Measurements from ENCODE around the gene MYH14.
"Not testable (repeated sequence)": the region's sequence is repeated elsewhere in the genome, so short reads cannot be mapped to it uniquely, and the experiment has no call there.

The MYH14 gene

DNA sequence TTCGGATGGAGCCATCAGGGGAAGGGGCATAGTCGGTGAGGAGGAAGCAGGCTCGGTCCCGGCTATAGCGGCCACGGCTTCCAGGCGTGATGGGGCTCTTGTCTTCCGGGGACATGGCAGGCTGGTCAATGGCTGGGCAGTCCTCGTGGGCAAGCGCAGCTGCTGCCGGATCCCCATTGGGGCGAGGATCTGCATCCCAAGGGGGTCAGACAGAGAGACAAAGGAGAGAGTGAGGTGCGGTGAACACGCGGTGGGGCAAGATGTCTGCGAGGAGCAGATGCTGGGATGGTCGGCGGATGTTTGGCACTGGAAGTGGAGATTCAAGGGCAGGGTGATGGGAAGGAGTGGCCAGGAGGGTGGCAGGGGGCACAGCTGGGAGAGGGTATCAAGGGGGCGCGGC lies 117.2 kb downstream of the MYH14 start:
- DNase-seq (ENCODE audit: low read depth) = no peak

DNA sequence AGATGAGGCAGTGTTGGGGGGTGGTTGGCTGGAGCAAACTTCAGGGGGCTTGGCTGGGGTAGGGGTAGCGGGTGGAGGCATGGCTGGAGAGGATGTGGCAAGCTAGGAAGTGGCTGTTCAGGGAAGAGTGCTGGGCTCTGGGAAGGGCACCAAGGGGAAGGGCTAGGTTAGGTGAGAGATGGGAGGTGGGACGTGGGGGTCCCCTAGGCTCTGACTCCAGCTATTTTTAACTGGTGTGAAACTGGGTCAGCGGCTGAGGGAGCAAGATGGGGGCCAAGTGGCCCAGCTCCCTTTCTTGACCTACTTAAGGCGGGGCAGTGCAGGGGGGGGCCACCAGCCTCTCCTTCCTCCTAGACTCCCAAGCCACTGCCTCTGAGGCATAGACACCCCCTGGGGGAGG lies 118.4 kb downstream of the MYH14 start:
- DNase-seq (ENCODE audit: low read depth) = no peak

DNA sequence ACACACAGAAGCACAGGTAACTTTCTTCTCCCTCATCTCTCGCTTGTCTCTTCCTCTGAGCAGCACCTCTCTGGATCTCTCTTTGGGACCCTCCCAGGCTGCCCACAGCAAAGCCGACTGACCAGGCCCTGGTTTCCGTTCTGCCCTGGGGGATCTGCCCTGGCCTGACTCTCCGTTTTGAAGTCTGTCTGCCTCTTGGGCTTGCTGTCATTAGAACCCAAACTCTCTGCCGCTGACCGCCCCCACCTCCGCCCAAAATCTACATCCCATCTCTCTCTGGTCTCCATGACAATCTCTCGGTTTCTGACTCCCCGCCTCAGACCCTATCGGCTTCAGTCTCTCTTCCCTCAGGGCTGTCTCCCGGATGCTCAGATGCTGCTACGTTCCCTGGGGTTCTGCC lies 118.8 kb downstream of the MYH14 start:
- no peak for DNase-seq (ENCODE audit: low read depth)

DNA sequence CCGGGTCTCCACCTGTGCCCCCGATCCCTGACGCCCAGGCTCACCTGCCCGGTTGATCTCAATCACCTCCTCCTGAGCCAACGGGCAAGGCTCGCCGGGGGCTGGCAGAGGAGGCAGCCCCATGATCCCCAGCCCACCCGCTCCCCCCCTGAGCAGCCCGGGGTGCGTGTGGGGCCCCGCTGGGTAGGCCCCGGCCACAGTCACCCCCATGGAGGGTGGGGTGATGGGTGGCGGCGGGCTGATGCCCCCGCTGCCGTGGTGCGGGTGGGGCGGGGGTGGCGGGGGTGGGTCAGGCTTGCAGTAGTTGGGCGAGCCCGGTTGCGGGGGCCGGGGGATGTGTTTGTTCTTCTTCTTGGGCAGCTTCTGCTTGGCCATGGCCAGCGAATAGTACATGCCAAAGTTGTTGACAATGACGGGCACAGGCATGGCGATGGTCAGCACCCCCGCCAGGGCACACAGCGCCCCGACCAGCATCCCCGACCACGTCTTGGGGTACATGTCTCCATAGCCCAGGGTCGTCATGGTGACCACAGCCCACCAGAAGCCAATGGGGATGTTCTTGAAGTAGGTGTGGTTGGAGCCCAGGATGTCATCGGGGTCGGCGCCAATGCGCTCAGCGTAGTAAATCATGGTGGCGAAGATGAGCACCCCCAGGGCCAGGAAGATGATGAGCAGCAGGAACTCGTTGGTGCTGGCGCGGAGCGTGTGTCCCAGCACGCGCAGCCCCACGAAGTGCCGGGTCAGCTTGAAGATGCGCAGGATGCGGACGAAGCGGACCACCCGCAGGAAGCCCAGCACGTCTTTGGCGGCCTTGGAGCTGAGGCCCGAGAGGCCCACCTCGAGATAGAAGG lies 119.7 kb downstream of the MYH14 start:
- no peak for DNase-seq (ENCODE audit: low read depth)

DNA sequence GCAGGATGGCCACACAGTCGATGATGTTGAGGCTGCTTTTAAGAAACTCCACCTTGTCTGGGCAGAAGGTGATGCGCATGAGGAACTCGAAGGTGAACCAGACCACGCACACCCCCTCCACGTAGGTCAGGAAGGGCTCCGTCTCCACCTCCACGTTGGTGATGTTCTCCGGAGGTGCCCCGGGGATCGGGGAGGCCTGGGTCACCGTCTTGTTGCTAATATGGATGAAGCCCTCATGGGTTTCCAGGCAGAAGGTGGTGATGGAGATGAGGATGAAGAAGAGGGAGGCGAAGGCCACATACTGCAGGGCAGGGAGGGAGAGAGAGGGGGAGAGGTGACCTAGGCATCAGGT lies 120.3 kb downstream of the MYH14 start:
- no peak for DNase-seq (ENCODE audit: low read depth)

DNA sequence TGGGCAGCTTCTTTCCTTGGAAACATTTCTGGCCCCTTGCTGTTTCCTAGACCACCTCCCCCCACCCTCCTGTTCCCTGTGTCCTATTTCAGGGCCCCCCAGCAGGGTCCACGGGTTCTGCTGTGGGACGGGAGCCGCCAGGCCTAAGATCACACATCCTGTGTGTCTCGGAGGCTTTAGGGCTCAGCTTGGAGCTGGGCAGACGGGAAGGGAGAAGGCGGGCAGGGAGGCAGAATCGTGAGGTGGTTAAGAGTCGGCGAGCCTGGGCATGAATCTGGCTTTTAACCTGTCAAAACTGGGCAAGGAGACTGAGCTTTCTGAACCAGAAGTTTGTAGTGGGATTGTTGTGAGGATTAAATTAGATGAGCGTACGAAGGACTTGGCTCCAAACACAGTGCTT lies 120.9 kb downstream of the MYH14 start:
- no peak for DNase-seq (ENCODE audit: low read depth)

DNA sequence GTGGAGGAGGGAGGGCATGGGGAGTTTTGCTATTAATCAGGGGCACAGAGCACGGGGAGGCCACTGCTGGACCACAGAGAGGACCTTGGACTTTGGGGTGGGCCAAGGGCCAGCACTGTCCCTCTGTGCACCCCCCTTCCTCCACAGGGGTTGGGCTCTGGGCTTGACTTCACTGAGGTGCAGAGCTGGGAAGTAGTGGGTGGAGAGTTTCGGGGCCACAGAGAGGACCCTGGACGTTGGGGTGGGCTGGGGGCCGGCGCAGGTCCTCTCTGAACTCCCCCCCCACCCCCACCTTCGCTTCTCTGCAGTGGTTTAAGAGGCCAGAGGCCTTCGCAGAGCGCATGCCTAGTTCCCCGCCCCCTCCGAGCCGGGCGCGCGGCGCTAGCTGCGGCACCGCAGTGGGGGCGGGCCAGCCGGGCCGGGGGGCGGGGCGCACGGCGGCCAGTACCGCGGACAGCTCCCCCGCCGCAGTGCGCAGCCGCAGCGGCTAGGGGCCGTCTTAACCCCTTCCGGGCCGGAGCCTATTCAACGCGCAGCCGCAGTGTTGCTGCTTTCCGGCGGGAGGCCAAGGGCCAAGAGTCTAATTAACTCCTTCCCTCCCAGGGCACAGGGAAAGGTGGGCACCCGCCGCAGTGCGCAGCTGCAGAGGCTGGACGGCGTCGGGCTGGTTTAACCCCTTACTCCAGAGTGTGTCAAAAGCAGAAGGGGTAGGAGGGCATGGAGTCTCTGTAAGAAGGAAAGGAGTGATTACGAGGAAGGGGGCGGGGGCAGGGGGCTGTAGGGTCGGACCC lies 122.1 kb downstream of the MYH14 start:
- peak; percentile 75 for DNase-seq (ENCODE audit: low read depth)

DNA sequence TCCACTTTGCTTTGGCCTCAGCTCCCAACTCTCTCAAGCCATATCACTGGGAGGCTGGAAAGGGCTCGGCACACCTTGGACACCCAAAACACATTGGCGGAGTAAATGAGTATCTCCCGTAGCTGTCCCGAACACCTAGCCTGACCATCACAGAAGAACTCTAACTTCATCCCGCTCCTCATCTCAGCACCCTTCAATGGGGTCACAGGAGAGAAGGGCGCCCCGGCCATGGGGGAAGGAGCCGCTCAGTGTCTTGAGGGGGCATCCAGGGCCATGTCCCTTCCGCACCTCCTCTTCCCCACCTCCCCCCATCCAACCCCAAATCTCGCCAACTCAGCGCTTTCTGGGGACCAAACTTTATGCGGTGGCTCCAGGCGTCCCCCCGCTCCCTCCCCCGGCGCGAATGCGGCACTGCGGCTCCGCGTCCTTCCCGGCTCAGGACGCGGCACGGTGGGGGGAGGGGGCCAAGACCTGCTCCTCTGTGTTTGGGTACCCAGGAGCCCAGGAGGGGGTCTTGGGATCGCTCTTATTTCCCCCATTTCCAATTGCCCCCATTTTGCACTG lies 122.8 kb downstream of the MYH14 start:
- no peak for DNase-seq (ENCODE audit: low read depth)

DNA sequence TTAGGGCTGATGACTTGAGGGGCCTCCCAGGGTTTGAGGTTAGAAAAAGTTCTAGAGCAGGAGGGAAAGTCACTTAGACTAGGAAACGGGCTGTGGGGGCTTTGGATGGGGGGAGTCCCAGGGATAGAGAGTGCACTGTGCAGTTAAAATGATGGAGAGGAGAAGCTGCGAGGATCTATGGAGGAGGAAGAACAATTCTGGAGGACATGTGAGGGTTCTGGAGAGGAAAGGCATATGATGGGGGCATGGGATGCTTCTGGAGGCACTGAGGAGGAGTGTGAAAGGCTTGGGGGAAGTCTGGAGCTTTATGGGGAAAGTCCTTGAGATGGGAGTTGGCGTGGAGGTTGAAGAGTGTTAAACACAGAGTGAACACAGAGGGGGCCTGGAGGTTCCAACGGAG lies 123.6 kb downstream of the MYH14 start:
- DNase-seq (ENCODE audit: low read depth) = no peak

DNA sequence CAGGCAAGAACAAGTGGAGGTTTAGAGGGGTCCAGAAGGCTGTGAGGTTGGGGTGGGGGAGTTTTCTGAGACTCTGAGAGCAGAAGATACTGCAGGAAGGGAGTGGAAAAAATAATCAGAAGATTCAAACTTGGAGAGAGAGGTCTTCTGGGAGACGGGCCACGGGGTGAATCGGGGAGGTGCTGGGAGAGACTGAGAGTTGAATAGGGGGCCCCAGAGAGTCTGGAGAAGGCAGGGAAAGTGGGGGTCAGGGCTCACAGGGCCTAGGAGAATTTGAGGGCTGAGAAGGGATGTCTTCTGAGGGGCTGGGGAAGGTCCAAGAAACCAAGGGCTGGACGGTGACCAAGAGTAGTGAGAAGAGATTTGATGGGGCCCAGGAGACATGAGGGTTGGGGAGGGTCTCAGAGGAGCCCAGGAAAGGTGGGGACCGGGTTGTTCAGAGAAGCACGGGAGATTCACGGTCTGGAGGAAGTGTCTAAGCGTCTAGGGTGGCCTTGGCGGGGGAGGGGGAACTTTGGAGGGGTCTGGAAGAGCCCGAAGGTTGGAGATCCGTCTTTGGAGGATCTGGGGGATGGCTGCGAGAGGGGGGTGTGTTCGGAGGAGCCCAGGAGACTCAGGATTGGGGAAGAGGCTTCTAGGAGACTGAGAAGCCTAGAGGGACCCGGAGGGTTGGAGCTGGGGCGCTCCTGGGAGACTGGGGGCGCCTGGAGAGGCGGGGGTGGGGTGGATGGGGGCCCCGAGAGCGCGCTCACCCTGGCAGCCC lies 124.2 kb downstream of the MYH14 start:
- DNase-seq (ENCODE audit: low read depth) = no peak

DNA sequence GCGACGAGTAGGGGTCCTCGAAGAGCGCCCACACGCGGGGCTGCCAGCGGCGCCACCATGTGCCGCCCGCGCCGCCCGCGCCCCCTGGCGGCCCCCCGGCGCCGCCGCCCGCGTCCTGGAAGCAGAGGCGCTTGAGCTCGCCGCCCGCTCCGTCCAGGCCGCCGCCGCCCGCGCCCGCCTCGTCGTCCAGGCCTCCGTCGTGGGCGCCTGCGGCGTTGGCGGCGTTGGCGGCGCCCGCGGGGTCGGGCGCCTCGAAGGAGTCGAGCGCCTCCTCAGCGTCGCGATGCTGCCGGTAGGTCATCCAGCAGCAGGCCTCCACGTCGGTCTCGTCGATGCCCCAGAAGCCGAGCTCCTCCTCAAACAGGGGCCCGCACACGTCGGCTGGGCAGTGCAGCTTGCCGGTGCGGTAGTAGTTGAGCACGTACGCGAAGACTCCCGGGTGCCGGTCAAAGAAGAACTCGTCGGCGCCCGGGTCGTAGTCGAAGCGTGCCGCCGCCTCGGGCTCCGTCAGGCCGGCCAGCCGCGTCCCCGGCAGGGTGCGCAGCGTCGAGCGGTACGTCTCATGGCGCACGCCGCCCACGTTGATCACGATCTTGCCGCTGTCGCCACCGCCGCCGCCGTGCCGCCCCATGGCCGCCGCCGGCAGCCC lies 124.9 kb downstream of the MYH14 start:
- no peak for DNase-seq (ENCODE audit: low read depth)

DNA sequence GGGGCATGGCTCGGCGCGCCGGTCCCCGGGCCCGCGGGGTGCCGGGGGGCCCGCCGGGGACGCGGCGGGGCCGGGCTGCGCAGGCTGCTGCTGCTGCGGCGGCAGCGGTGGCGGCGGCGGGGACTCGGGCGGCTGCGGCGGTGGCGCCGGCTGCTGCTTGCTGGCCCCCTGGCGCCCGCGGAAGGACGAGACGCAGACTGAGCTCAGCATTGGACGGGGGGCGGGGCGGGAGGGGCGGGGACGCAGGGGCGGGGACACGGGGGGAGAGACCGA lies 125.4 kb downstream of the MYH14 start:
- DNase-seq (ENCODE audit: low read depth) = no peak

DNA sequence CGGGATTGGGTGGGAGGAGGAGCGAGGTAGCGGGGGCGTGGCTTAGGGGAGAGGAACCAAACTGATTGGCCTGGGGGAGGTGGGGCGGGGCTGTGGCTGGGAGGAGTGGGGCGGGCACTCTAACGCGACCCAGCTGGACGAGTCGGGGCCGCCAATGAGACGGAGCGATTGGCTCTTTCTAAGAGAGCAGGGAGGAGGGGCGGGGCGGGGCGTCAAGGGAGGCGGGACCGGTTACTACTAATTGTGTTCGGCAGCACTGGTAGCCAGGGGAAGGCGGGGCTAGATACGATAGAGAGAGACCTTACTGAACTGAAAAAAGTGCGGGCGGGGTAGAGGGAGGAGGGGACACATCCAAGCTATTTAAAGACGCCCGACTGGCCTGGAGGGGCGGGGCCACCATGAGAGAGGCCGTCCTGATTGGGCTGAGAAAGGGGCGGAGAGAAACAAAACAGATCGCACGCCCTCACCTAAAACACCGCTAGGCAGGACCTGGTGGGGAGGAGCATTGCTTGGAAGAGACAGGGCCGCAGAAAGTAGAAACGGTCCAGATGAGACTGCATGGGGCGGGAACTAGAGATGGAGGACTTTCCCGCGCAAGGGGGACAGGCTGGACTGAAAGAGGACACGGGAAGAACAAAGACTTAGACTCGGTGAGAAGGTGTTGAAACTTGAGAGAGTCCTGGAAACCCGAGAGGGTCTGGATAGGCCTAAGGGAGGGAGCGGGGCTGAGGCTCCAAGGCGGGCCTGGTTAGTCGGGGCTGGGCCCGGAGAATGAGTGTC lies 125.9 kb downstream of the MYH14 start, which contains the start of gene KCNC3:
Gene KCNC3, minus strand, starts transcription at position 232 of the 780 bp plus-strand sequence. CDS start 295 bp downstream, outside the sequence.
- DNase-seq (ENCODE audit: low read depth) = peak; percentile 94

DNA sequence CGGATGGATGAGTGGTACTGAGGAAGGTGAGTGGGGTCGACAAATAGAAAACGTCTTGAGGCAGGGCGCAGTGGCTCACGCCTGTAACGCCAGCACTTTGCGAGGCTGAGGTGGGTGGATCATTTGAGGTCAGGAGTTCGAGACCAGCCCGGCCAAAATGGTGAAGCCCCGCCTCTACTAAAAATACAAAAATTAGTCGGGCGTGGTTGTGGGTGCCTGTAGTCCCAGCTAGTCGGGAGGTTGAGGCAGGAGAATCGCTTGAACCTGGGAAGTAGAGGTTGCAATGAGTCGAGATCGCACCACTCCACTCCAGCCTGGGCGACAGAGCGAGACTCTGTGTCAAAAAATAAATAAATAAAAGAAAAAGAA lies 126.5 kb downstream of the MYH14 start:
- DNase-seq (ENCODE audit: low read depth) = not testable (repeated sequence)

DNA sequence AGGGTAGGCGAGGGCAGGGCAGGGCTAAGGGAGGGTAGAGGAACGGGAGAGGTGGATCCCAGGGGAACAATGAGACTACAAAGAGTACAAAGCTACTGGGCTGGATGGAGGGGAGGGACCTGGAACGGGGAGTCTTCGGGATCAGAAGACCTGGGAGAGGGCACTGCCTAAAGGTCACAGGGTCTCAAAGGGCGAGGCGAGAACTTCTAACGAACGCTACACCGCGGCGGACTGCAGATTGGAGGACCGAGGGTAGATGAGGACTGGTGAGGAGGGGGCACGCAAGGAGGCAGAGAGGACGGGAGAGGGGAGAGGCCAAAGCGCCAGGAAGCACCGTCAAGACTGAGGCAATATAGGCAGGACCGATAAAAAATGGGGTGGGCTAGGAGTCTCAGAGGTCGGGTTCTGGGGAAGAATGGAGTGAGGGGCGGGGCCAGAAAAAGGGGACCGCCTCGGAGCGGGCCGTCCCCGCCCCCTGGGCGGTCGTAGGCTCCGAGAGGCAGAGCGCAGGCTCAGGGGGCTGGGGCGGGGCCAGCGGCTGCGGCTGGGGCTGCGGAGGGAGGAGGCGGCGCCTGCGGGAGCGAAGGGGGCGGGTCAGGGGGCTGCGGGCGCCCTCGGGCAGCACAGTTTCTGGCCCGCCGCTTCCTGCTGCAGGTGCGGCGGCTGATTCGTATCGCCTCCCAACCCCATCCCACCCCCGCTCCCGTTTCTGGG lies 127.1 kb downstream of the MYH14 start:
- peak; percentile 75 for DNase-seq (ENCODE audit: low read depth)

DNA sequence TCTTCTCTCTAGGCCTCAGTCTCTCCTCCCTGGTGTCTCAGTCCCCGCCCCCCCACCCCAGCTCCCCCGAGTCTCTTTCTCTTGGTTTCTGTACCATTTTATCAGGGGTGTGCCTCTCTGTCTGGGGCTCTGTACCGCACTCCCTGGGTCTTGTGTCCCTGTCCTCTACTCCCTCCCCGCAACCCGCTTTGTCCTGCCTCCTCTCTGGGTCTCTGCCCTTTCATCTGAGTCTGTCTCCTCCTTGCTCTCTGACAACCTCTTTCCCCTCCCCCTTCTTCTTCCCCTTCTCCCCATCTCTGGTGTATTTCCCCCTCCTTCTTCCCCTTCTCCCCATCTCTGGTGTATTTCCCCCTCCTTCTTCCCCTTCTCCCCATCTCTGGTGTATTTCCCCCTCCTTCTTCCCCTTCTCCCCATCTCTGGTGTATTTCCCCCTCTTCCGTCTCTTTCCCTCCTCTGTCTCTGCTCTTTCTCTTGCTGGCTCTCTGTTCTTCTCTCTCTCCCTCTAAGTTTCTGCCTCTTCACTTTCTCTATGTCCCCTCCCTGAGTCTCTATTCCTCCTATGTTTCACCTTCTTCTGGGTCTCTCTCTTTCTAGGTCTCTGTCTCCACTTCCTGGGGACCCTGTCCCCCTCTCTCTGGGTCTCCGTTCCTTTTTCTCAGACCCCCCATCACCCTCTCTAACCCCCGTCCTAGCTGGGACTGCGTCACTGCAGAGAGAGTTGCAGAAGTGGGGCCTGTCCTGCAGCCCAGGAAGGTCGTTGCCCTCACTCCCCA lies 128.0 kb downstream of the MYH14 start:
- no peak for DNase-seq (ENCODE audit: low read depth)

DNA sequence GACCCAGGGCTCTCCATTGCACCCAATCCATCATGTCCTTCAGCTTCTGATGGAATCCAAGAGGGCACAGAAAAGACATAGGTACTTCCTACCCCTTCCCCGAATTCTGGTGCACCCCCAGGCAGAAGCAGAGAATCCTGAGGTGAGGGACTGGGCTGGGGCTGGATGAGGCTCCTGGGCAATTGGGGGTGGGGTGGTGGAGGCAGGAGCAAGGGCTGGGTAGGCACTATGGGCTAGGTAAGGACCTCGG lies 128.5 kb downstream of the MYH14 start:
- no peak for DNase-seq (ENCODE audit: low read depth)

DNA sequence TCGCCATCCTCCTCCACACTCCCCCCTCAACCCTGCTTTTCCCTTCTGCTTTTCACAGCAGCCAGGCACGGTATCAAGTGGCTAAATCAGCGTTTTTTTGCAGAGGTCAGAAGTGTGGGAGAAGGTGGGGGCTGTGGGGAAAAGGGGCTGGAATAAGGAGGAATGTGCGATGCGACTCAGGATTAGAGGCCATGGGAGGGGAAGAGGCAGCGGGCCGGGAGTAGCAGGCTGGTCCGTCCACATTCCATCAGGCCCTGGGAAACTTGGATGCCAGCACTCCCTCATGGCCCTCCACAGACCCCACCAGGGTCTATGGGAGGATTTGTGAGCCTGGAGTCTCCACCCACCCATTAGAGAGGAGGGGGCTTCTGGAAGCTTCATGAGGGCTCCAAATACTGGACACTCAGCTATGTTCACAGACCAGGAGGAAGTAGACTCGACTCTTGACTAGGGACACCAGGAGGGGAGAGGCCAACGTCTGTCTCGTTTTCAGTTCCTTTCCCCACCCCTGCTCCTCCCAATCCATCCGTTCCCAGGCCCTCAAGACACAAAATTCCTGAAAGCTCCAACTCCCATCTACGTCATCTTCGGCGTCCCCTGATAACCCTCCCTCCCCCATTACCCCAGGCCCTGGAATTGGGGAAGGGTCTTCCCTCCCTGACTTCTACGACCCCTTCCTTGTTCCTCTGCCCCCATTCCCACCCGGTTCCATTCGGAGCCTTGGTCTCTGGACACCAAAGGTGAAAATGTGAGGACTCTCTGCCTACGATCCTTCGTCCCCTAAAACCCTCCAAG lies 129.0 kb downstream of the MYH14 start:
- no peak for DNase-seq (ENCODE audit: low read depth)

DNA sequence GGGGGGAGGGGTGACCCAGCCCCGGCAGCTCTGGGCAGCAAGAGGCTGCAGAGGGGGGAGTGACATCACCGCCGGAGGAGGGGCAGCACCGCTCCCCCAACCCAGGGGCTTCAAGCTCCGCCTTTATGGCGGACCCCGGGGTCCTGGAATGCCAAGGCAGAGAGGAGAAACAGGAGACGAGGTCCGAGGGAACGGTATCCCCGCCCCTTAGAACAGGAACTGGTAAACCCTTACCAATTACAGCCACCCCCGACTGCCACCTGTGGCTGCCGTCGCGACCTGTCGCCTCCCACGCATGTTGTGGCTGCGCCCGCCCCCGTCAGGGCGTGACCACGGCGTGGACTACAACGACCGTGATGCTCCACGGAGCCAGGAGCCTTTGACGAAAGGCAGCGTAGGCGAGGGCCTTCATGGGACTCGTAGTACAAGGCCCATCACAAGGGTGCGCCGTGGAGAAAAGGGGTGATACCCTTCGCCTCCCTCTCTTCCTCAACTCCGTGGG lies 129.9 kb downstream of the MYH14 start:
- peak; percentile 90 for DNase-seq (ENCODE audit: low read depth)

Measured in activated T-cell treated with anti-CD3 and anti-CD28 coated beads for 24 hours (primary cell).